ENCODE measurements around the gene ADARB1.

The ADARB1 gene

GRCh38 chr21:45091550-45092322 is 17.4 kb downstream of the ADARB1 start:
- Histone ChIP-seq H4K20me1 (ENCODE audit: insufficient read depth, low read length) (peaks cover 47% of the 10 kb centered on the region), H3K9me3 (ENCODE audit: insufficient read depth, low read length, severe bottlenecking) (no peaks in the 10 kb centered on the region), H2AFZ (ENCODE audit: low read depth, low read length) (no peak overlapping the region), H3K27me3 (ENCODE audit: insufficient read depth, low read length, poor library complexity) (no peaks in the 10 kb centered on the region), H3K36me3 (ENCODE audit: insufficient read depth, low read length) (no peaks in the 10 kb centered on the region), H3K4me3 (ENCODE audit: low read depth in 1 of 2, low read length in 2 of 2) (no peak overlapping the region), H3K27ac (ENCODE audit: low read length) (no peak overlapping the region), H3K4me1 (ENCODE audit: insufficient read depth, low read length) (peaks cover 22% of the 10 kb centered on the region), H3K9ac (ENCODE audit: low read depth, low read length) (no peak overlapping the region), H3K79me2 (ENCODE audit: insufficient read depth, low read length) (peaks cover 68% of the 10 kb centered on the region), H3K4me2 (ENCODE audit: insufficient read depth, low read length) (no peak overlapping the region)
- ATAC-seq (ENCODE audit: insufficient read depth, low read depth) (no peak), DNase-seq (no peak)
- no peak for TF ChIP-seq CTCF (IDR thresholded peaks at IDR 0.05; ENCODE audit: borderline replicate concordance, extremely low read depth, low read length, poor library complexity, severe bottlenecking)
- TF ChIP-seq EZH2 (IDR thresholded peaks at IDR 0.05; ENCODE audit: borderline replicate concordance, low read depth, low read length, severe bottlenecking): no peak

GRCh38 chr21:45093035-45093532 is 18.7 kb downstream of the ADARB1 start:
- peaks cover 9% of the 10 kb centered on the region for H3K4me1 ChIP-seq (ENCODE audit: insufficient read depth, low read length)
- peaks cover 48% of the 10 kb centered on the region for H4K20me1 ChIP-seq (ENCODE audit: insufficient read depth, low read length)
- no peaks in the 10 kb centered on the region for H3K36me3 ChIP-seq (ENCODE audit: insufficient read depth, low read length)
- H3K4me2 ChIP-seq (ENCODE audit: insufficient read depth, low read length): no peak overlapping the region
- no peaks in the 10 kb centered on the region for H3K27me3 ChIP-seq (ENCODE audit: insufficient read depth, low read length, poor library complexity)
- no peak overlapping the region for H3K4me3 ChIP-seq (ENCODE audit: low read depth in 1 of 2, low read length in 2 of 2)
- no peak overlapping the region for H3K27ac ChIP-seq (ENCODE audit: low read length)
- H3K9me3 ChIP-seq (ENCODE audit: insufficient read depth, low read length, severe bottlenecking): no peaks in the 10 kb centered on the region
- DNase-seq (peak; percentile 47), ATAC-seq (ENCODE audit: insufficient read depth, low read depth) (peak; percentile 76)
- no peak for TF ChIP-seq EZH2 (IDR thresholded peaks at IDR 0.05; ENCODE audit: borderline replicate concordance, low read depth, low read length, severe bottlenecking)
- no peak for TF ChIP-seq CTCF (IDR thresholded peaks at IDR 0.05; ENCODE audit: borderline replicate concordance, extremely low read depth, low read length, poor library complexity, severe bottlenecking)
- peaks cover 69% of the 10 kb centered on the region for H3K79me2 ChIP-seq (ENCODE audit: insufficient read depth, low read length)
- no peak overlapping the region for H2AFZ ChIP-seq (ENCODE audit: low read depth, low read length)
- no peak overlapping the region for H3K9ac ChIP-seq (ENCODE audit: low read depth, low read length)

GRCh38 chr21:45094412-45094811 is 20.0 kb downstream of the ADARB1 start:
- no peak for TF ChIP-seq CTCF (IDR thresholded peaks at IDR 0.05; ENCODE audit: borderline replicate concordance, extremely low read depth, low read length, poor library complexity, severe bottlenecking)
- no peak for TF ChIP-seq EZH2 (IDR thresholded peaks at IDR 0.05; ENCODE audit: borderline replicate concordance, low read depth, low read length, severe bottlenecking)
- DNase-seq (no peak), ATAC-seq (ENCODE audit: insufficient read depth, low read depth) (no peak)
- Histone ChIP-seq H2AFZ (ENCODE audit: low read depth, low read length) (no peak overlapping the region), H3K27me3 (ENCODE audit: insufficient read depth, low read length, poor library complexity) (no peaks in the 10 kb centered on the region), H3K79me2 (ENCODE audit: insufficient read depth, low read length) (peaks cover 60% of the 10 kb centered on the region), H3K4me2 (ENCODE audit: insufficient read depth, low read length) (no peak overlapping the region), H3K9me3 (ENCODE audit: insufficient read depth, low read length, severe bottlenecking) (no peaks in the 10 kb centered on the region), H3K27ac (ENCODE audit: low read length) (no peak overlapping the region), H3K4me3 (ENCODE audit: low read depth in 1 of 2, low read length in 2 of 2) (no peak overlapping the region), H4K20me1 (ENCODE audit: insufficient read depth, low read length) (peaks cover 54% of the 10 kb centered on the region), H3K36me3 (ENCODE audit: insufficient read depth, low read length) (no peaks in the 10 kb centered on the region), H3K9ac (ENCODE audit: low read depth, low read length) (no peak overlapping the region), H3K4me1 (ENCODE audit: insufficient read depth, low read length) (no peaks in the 10 kb centered on the region)
